Left hindlimb (tissue), 1 donor: ENCODE measurements around the gene RAVER2.

ENCODE experiments used
- DNase-seq: peaks from one replicate; pipeline ENCODE4 v3.0.0-alpha.2; 2018

Gene RAVER2

GRCh38 chr1:64848803-64849202 lies 103.9 kb downstream of the RAVER2 start:
- DNase-seq: no peak

DNA sequence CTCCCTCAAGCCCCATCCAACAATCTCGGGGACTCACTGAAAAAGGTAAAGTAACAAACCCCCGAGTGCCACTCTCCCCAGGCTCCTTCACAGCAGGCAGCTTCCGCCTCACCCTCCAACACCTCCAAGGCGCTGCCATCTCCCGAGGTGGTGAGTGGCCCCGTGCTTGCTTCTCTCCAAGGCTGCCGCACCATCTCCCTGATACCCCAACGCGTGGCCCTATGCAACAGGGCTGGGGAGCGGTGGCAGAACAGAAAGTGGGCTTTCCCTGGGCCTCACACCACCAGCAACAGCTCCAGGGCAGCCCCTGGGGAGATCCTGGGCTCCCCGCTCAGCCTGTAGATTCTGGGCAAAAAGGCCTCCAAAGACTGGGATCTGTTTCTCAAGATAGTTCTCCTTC lies 105.1 kb downstream of the RAVER2 start:
- no peak for DNase-seq

DNA sequence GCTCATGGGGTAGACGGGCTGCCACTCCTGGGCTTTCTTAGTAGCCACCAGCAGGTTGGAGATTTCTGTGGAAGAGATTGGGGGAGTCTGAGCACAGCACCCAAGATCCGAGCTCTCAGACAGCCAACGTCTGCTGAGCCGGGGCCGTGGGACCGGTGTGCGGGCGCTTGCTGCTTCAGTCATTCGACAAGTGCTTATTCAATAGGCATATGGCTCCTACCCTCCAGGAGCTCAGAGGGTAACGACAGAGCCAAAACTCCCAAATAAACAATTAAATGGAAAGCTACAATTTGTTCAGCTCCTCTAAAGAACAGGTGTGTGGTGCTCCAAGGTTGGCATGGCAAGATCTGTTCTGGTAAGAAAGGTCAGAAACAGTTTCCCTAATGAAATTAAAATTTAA lies 106.0 kb downstream of the RAVER2 start:
- DNase-seq: no peak

DNA sequence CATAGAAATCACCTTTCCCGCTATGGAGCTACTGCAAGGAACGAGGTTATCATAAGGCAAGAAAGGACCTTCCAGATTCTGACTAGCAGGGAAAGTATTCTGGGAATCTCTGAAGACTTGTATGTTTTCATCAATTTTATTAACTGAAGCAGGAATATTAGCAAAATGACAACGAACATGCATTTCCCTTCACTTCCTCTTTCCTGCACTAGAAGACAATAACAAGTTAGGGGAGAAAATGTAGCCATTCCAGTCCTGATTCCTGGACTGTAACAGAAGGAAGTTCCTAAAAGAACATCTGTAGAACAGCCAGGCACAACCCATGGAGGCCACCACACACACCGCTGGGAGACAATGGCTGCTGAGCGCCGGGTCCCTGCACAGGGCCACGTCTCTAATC lies 106.8 kb downstream of the RAVER2 start:
- no peak for DNase-seq

GRCh38 chr1:64854674-64855073 lies 109.8 kb downstream of the RAVER2 start:
- DNase-seq: no peak

DNA sequence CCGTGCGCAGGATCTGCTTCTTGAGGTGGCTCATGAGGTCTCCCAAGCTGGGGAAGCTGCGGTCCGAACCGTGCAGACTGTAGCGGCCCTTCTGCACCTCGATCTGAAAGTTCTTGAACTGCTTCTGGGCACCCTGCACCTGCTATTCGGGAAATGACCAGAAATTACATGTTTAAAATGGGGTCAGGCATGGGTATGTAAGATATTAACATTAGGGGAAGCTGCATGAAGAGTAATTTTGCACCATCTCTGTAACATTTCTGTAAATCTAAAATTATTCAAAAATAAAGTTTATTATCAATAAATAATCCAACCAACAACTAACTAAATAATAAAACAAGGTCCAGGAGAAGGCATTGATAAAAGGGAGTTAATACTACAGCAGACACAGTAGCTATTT lies 110.7 kb downstream of the RAVER2 start:
- no peak for DNase-seq

GRCh38 chr1:64856553-64856952 lies 111.7 kb downstream of the RAVER2 start:
- DNase-seq: no peak

- DNase-seq: no peak
Measured at GRCh38 chr1:64857347-64857746, 112.5 kb downstream of the RAVER2 start.

DNA sequence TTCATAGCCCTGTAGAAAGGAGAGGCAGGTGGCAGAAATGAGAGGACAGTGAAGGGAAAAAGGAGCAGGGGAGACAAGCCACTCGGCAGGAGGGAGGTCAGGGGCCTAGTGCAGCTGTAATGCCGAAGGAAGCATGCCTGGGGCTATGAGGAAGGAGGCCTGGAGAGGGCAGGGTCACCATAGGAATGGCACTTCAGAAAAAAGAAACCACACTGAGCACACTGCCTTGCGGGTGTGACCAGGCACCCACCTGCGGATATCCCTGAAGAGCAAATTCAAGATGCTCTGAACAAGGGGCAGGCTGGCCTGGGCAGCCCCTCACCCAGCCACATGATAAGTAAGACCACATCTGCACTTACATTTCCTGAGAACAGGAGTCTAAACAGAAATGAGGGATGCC lies 116.7 kb downstream of the RAVER2 start:
- no peak for DNase-seq

DNA sequence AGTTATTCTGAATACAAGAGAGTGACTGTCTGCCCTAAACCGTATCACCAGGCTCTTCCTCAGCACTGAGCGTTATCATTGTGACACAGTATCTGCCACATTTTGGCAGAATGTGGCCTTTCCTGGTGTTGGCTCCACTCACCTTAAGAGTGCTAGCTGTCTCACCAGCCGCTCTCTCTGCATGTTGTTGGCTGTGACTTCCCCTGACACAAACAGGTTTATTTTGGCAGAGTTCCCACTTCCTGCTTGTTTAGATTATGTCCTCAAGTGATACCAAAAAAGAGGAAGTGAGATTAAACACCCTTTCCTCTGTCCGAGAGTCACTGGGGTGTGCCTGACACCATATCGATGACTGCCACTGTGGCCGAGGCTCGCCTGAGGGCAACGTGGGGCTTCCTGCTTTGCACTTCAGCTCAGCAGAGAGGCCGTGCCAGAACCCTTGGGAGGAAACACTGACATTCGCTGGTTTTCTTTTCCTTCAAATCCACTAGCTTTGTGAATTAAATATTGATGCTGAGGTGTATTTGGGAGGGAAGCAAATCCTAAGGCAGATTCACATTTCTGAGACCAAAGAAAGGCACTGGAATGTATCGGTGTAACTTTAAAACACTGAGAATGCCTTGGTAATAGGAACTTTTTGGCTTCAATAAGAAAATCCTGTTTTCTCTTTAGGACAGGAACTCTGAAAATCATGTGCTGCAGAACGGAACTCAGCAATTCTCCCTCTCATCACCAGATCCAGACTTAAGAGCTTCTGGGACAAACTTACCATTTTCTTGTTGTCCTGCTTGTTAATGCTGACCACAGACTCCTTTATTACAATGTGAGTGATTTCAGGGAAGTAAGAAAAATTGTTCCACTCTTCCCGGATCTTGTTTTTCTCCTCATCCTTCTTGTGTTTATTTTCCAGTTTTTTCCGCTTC lies 119.4 kb downstream of the RAVER2 start:
- no peak for DNase-seq

DNA sequence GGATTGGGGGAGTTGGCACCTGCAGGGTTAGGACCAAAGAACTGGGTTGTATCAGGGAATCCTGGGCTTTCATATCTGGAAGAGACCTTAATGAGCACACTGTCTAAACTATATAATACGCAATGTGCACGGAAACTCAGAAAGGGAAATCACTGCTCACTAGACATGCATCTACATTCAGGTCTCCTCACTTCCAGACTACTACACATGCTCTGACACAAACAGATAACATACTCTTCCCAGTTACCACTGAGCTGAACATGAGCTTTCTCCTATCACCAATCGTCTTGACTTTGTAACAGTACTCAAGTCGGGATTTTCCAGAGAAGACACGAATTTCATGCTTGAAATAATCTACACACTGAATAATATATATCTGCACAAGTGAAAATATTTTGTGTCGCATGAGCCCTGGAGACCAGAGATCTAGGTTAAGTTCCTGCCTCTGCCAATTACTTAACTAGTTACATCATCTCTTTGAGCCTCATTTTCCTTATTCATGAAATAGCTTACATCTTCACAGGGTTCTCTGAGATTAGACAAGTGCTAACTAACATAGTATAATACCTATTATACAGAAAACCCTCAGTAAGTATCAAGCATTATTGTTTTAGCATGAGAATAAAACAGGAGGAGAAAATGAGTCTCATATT lies 120.4 kb downstream of the RAVER2 start:
- DNase-seq: no peak

DNA sequence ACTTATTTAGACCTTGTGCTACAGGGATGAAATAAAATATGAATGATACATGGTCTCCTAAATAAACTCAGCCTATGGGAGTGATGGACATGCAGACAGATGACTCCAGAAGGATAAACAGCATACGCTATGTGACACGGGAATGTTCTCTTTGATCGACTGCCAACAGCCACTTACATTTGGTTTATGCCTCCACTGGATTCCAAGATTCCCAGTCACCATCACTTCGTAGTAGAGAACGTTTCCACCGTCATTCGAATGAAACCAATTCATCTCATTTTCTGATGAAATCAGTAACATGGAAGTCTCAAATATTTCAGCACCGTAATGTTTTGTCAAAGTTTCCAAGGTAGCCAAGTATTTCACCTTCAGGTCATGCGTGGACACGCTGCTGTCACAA lies 121.8 kb downstream of the RAVER2 start:
- DNase-seq: no peak

DNA sequence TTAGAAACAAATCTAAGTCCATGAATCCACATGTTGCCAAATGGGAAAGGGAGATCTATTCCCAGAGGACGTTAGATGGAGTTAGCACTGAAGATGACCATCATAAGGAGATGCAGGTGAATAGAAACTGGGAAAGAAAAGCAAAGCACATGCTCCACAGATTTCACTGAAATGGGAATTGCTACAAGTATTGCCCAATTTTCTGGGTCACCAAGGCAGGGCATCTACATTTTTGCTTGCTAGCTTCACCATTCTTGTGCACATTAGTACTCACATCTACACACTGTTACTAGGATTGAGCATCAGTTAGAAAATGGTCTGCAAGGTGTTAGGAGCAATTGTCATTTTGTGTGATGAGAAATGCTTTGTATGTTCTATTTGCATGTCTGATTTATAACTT lies 122.4 kb downstream of the RAVER2 start:
- DNase-seq: no peak

DNA sequence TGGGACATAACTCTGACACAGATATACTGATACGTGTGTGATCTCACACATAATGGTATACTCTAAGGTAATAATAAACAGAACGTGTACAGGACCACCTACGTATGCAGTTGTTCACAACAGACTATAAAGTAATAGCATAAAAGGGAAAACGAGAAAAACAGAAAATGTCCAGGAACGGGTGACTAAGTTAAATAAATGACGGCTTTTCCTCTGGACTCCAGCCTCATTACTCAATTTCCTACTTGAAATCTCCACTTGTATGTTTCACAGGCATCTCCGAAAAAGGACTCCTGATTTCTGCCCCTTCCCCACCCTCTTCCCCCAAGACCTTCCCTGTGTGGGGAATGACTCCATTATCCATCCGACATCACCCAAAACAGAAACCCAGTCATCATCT lies 126.4 kb downstream of the RAVER2 start:
- no peak for DNase-seq

- no peak for DNase-seq
Measured at GRCh38 chr1:64872067-64872466, 127.2 kb downstream of the RAVER2 start.

DNA sequence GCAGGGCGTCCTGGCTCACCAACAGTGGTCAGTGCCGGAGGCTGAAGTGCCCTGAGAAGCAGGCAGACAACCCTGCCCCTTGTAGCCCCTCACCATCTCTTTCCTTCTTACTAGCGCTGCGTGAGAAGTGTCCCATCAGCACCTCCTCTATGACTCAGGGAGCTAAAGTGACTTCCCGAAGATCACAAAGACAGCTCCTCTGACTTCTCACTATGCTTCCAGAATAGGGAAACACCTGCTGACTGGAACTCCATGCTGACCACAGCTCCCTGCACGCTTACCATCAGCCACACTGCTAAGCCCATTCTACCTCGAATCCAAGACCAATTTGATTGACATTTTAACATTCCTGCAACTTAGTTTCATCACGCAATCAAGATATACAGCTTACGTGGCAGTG lies 128.7 kb downstream of the RAVER2 start:
- no peak for DNase-seq

DNA sequence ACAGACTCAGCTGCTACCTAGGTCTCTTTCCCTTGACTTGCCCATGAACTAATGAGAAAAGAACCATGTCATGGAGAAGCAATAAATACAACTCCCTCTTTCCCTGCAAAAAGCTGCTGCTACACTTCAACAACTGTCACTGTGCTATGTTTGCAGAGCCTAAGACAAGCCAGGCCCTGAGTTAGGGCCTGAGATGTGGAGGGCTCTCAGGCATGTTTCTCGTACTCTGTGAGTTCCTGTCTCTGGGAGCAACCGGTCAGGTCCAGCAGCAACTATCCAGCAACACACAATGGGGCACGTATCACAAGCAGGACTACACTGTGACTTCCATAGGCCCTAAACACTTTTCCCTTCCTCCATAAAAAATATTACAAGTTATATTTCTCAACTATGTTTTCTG lies 129.8 kb downstream of the RAVER2 start:
- DNase-seq: no peak

GRCh38 chr1:64875101-64875500 lies 130.2 kb downstream of the RAVER2 start:
- no peak for DNase-seq

- no peak for DNase-seq
Measured at GRCh38 chr1:64875606-64876005, 130.7 kb downstream of the RAVER2 start.

DNA sequence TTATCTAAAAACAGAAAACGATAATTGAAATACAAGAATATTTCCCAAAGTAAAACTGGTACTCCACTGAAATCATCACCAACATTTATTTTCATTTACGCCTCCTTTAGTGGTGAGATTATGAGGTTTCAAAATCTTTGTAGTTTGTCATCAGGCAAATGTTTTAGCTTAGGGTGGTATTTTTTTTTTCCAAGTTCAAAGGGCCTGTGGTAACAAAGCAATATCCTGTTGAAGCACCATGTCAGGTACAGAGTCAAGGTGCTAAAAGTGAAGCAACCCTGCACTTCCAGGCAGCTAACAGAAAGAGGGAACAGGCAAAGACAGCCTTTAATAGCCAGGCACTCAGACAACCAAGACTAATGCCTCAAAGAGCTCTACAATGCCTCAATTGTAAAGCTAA lies 132.3 kb downstream of the RAVER2 start:
- no peak for DNase-seq

DNA sequence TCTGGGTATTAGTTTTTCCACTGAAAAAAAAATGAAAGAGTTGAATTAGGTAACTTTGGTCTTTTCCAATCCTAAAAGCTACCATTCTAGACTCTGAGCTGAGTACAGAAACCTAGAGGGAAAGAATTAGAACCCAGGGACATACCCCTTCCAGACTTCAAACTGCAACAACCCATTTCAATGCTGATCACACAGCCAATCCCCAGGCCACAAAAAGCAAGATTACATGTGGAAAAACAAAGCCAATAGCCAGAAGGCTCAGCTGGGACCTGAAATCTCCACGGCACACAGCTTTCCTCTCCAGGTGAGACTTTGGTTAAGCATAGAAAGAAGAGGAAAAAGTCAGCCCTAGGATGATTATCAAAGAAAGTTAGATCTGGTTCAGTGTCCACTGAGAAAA lies 132.7 kb downstream of the RAVER2 start:
- no peak for DNase-seq

- DNase-seq: no peak
Measured at GRCh38 chr1:64878090-64878489, 133.2 kb downstream of the RAVER2 start.

DNA sequence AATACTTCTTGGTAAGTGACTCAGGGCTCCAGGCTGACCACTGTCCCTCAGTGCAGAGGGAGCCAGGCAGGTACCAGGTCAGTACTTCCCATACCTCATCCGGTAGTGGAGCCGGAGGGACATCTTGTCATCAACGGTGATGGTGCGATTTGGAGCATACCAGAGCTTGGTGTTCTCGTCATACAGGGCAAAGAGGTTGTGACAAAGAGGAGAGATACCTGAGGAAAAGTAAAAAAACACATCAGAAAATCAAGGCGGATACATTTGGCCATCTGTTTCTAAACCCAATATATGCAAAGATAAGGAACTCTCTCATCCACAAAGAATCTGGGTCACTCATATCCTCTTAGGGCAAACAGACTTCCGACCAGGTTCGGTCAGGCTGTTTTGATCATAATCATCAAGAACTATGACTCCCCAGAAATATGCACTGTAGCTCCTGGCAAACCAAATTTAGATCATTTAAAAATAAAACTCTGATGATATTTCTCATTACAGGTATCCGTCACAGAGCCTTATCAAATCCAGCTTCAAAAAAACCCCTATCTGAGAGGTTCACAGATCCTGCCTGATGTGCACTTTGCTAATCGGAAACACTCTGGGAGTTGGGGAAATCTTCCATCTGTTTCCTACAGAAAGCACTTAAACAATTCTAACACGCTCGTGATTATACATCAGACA lies 134.2 kb downstream of the RAVER2 start:
- DNase-seq: no peak

GRCh38 chr1:64880449-64880848 lies 135.6 kb downstream of the RAVER2 start:
- DNase-seq: no peak
